Right hindlimb (tissue), 1 donor: ENCODE results near the gene GPATCH2L.

Source experiments
- DNase-seq: peaks from one replicate; pipeline ENCODE4 v3.0.0-alpha.2; 2018

The GPATCH2L gene

DNA sequence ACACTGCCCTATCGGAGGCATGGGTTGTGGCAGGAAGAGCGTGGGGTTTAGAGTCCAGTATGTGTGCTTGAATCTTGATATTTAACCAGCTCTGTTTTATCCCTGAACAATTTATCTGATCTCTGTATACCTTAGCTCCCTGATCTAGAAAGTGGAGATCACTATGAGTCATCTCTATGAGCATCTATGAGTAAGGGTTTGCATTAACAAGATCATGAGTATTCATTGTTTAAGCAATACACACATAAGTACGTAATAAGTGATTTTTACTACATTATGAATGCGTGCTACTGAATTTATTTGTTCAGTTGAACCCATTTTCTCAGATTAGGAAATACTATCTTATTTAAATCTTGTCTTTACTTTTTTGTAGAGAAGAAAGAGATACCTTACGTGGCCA, 49.4 kb downstream of the GPATCH2L start:
- DNase-seq = no peak

DNA sequence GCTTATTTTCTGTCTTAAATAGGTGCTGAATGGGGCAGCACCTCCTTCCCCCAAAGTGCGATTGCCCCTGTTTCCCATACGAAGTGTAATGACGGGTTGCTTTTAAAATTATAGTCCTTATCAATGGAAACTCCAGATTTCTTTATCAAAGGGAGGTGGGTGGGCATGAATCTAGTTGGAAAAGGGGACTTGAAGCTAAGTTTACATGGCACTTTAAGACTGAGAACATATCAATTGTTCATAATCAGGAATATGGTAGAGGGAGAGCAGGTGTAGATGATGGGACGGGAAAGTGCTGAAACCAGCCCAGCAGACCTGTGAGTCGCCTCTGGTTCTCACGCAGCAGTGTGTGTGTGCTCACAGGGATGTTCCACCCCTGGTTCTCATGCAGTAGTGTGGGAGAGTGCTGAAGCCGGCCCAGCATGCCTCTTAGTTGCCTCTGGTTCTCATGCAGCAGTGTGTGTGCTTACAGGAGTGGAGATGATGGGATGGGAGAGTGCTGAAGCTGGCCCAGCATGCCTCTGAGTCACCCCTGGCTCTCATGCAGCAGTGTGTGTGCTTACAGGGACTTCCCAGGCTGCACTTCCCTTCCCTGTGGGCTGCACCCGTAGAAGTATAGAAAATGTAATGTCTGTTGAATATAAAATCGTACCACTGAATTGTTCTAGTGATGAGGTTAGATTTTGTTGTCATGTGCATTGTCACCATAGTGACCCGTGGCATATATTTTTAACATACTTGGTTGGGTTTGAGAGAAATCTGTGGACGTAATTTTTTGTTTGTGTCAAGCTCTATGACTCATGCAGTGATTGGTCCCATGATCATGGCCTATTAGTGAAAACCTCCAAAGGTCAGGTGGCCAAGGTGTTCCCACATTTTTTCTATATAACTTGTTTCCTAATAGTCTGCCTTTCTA, 51.6 kb downstream of the GPATCH2L start:
- no peak for DNase-seq

DNA sequence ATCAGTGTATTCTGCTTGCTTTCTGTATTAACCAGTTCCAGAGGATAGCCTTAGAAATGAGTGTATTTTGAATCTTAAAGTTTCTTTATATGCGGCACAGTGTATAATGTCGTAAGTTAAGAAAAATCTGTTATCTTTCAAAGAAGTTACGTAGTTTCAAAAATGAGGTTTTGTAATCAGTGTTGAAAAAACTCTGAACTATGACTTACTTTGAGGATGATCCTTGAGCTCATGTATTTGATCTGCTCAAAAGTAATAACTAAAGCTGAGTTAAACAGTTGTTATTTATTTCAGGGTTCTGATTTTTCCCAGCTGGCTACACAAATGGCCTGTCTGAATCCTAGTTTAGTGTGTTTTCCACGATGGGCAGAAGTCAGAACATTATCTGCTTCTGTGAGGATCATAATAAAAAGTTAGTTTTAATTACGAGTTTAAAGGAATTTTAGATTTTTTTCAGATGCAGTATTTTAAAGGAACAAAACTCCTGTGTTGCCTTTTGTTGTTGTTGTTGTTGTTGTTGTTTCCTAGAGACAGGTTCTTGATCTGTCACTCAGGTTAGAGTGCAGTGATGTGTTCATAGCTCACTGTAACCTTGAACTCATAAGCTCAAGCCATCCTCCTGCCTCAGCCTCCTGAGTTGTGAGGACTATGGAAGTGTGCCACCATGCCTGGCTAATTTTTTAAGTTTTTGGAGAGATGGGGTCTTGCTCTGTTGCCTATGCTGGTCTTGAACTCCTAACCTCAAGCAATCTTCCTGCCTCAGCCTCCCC, 52.9 kb downstream of the GPATCH2L start:
- DNase-seq = no peak

DNA sequence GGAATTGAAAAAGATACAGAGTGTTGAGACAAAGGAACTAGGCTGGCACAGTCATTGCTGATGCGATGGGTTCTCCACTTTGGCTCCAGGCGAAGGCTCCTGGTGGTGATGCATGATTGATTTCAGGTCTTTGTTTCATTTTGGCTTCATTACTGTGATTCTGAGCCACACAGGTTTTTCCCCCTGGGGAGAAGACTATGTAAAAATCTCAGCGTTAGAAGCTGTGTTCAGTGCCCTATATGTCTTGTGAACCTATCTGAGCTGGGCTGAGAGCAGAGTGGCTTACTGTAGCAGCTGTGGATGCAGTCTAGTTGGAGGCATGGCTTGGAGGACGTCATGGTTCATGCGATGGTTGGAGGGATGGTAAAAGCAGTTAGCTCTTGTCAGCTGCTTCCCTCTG, 54.0 kb downstream of the GPATCH2L start:
- no peak for DNase-seq

GRCh38 chr14:76208340-76208739, 56.6 kb downstream of the GPATCH2L start:
- no peak for DNase-seq

DNA sequence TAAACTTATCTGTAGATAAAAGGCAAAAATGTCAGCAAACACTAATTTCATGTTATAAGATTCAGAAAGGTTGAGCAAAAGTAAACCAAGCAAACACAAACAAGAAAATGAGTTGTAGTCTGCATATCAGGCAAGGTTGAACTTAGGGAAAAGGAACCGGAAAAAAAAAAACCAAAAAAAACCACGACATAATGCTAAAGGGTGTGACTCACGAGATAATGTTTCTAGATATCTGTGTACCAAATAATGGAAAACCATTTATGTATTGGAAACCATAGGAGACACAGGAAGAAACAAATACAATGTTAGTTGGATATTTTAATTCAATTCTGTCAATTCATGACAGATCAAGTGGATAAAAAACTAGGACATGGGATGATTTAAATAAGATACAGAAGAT, 60.5 kb downstream of the GPATCH2L start:
- no peak for DNase-seq

GRCh38 chr14:76217179-76217578, 65.5 kb downstream of the GPATCH2L start:
- DNase-seq = no peak

- no peak for DNase-seq
These were observed 66.9 kb downstream of the GPATCH2L start for GRCh38 chr14:76218662-76219061.

DNA sequence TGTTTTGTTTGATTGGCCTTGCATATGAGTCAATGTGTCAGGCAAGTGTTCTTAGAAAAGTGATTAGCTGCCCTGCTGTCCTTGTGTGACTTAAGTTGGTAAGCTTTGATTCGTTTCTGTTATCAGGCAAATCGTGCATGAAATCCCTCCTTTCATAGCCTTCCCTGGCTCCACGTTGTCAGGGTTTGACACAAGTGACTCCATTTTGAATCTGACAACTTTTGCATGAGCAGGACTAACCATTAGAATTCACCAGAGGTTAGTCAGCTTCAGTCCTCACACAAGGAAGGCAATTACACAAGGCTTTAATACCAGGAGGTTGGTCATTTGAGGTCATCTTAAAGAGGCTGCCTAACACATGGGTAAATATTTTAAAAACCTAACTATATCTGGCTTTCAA, 68.2 kb downstream of the GPATCH2L start:
- no peak for DNase-seq

DNA sequence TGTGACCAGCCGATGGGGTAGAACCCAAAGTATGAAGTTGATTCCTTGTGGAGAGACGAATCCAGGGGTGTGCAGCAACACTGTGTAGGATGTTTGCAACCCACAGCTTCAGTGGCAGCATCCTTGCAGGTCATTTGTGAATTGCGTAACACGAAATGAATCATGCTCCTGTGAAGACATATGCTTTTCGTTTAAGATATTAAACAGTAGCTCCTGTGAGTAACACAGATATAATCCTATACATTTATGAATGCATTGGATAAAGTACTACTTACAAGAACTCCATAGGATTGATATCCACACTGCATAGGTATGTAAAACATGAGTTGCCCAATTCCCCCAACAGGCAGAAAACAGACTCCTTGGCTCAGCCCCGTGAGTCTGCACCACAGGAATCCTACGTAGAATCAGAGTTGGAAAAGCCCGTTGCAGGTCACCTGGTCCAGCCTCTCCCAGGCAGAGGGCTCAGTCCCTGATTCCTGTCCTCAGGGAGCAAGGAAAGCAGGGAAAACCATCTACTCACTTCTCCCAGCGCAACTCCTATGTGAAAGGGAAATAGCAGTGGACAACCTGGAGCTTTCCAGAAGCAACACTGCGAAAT, 75.8 kb downstream of the GPATCH2L start:
- DNase-seq = no peak

GRCh38 chr14:76228138-76228537, 76.4 kb downstream of the GPATCH2L start:
- no peak for DNase-seq

- DNase-seq = no peak
These were observed 81.1 kb downstream of the GPATCH2L start for GRCh38 chr14:76232800-76233199.

- DNase-seq = no peak
These were observed 83.9 kb downstream of the GPATCH2L start for GRCh38 chr14:76235628-76236027.

DNA sequence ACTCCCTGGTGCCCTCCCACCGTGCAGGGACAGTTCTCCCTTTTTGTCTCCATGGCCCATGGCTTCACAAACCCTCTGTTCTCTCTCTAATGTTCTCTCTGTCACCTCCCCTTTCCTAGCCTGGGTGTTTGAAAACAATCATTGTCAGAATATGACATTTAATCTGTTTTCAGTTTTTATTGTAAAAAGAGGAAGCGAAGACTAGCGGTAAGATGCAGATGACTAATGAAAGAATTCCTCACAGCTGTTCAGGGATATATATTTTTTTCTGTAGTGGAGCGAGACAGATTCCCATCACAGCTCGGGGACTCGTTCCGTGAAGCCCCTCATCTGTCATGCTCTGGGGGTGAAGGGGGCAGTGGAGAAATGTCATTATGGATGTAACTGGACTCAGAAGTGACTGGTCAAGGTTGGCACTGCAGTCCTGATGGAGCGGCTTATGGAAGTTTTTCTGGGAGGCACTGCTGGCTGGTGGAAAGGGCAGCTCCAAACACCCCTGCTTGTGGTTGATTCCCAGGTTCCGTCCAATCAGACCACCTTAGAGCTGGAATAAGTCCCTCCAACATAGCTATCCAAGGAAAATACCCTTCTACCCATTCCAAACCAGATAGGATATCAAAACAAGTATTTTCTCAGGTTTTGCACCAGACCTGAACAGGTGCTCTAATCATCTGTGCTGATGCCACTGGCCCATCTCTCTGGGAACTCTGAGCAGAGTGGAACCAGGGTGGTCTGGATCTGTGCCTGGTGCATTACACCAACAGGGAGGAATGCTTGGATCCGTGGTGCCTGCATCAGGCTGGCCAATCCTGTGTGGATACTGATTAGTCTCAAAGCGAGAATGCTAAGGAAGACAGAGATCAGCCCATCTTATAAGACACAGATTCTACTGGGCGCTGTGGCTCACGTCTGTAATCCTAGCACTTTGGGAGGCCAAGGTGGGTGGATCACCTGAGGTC, 84.7 kb downstream of the GPATCH2L start:
- no peak for DNase-seq

DNA sequence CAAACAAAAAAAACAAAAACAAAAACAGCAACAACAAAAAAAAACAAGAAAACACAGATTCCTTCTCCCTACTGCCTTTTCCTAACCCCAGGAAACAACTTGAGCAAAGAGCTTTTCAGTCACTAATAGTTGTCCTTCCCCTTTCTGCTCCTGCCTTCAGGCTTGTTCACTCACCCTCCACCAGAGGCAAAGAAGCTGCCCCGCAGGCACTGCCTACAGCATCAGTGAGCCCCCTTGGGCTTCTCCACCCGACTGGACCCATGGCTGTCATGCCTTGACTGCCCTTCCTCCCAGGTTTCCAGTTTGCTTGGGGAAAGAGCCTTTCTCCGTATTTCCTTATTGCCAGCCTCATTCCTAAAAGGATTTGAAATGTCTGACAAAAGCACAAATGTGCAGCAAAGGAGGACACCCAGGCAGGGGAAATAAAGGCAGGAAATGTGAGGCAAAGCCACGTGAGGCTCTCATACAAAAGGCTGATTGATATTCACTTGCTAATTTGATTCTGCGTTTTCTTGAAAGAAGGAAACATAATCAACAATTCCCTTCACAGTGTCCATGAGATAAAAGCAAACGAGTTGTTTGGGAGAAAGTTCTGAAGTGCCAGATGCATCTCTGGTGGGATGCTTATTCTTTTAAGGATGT, 85.7 kb downstream of the GPATCH2L start:
- no peak for DNase-seq

GRCh38 chr14:76245097-76245496, 93.4 kb downstream of the GPATCH2L start:
- no peak for DNase-seq

DNA sequence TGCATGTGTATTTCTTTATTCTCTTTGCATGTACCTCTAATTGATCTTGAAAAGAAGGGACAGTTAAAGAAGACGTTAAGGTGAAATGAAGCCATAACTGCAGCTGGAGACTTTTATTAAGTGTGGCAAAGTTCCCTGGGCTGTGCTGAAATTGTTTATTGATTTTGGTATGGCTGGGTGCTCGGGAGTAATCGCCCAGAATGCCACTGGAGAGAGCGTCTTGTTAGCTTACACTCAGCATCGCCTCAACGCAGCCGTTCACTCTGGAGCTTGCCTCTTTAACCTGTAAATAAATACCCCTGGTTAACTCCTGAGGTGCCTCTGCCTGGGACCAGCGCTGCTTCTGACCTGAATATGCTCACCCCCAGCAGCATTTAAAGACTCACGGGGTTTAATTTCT, 98.6 kb downstream of the GPATCH2L start:
- no peak for DNase-seq

GRCh38 chr14:76252471-76252870, 100.7 kb downstream of the GPATCH2L start:
- no peak for DNase-seq

DNA sequence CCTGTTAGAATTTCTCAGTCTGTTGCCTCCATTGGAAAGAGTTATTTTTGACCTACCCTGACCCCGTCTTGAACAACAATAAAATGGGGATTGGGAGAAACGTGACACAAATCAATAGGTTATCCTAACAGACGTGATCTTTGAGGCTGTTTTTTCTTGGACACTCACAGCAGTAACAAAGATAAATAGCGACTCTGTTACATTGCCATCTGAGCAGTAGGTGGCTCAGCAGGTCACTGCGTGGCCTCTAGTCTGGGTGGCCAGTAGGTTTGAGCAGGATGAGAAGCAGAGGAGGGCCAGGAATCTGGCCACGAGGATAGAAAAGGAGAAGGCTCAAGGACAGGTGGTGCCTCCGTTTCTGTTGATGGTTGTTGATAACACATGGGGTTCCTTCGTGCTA, 101.4 kb downstream of the GPATCH2L start:
- no peak for DNase-seq

DNA sequence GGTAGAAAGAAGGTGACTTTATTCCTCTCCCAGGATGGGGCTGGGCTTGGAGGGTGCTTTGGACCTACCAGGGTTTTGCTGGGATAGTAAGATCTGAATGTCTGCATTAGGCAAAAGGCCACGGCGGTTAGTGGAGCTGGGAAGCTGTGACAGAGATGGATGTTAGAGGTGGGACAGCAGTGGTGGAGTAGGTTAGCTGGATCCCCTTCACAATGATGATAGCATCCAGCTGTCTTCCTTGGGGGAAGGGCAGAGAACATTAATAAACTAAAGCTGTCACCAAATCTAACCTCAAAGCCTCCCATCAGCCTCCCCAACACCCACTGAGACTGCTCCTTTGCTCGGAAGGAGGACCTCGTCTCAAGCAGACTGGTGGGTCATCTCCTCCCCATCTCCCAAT, 104.8 kb downstream of the GPATCH2L start:
- DNase-seq = no peak

DNA sequence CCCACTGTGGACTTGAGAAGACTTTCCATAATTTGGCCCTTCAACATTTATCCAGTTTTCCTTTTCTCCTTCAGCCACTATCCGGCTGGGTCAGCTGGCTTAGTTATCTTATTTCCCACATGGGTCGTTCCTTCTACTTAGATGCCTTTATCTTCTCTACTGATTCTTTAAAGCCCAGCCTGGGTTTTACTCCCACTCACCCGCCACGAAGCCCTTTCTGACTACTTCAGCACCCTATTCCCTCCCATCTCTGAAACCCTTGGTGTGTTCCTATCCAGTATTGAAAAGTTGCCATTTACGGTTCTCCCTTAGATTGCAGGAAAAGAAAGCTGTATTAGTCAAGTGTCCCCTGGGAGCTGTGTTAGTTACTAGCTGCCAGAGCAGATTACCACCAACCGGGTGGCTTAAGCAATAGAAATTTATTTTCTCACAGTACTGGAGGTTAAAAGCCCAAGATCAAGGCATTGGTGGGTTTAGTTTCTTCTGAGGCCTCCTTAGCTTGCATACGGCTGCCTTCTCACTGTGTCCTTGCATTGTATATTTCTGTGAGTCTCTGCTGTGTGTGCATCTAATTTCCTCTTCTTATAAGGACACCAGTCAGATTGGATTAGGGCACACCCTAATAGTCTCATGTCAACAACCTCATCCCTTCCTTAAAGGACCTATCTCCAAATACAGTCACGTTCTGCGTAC, 105.5 kb downstream of the GPATCH2L start:
- no peak for DNase-seq
